ENCODE data around the gene SNX33. TPM values are rescaled to one million over a fixed set of nuclear protein-coding genes. Genes with fewer than 3 reads are reported as not detected.

SNX33 gene
- total RNA-seq, 1 donor from 2014 or later: 36.3 TPM

GRCh38 chr15:75641179-75641503 lies 6.6 kb upstream of the SNX33 start:
- Mint-ChIP-seq H3K27ac (ENCODE audit: unreplicated experiment) (peak overlapping the region; percentile 88), H3K4me3 (ENCODE audit: unreplicated experiment) (peak overlapping the region; percentile 88), H3K9me3 (ENCODE audit: unreplicated experiment) (no peaks in the 10 kb centered on the region), H3K36me3 (ENCODE audit: unreplicated experiment) (no peaks in the 10 kb centered on the region), H3K4me1 (ENCODE audit: unreplicated experiment) (peaks cover 36% of the 10 kb centered on the region), H3K27me3 (ENCODE audit: unreplicated experiment) (no peaks in the 10 kb centered on the region)
- TF ChIP-seq, protein P1, sequence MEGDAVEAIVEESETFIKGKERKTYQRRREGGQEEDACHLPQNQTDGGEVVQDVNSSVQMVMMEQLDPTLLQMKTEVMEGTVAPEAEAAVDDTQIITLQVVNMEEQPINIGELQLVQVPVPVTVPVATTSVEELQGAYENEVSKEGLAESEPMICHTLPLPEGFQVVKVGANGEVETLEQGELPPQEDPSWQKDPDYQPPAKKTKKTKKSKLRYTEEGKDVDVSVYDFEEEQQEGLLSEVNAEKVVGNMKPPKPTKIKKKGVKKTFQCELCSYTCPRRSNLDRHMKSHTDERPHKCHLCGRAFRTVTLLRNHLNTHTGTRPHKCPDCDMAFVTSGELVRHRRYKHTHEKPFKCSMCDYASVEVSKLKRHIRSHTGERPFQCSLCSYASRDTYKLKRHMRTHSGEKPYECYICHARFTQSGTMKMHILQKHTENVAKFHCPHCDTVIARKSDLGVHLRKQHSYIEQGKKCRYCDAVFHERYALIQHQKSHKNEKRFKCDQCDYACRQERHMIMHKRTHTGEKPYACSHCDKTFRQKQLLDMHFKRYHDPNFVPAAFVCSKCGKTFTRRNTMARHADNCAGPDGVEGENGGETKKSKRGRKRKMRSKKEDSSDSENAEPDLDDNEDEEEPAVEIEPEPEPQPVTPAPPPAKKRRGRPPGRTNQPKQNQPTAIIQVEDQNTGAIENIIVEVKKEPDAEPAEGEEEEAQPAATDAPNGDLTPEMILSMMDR (IDR thresholded peaks at IDR 0.05): no peak
- no peak for DNase-seq (ENCODE audit: extremely low spot score, unreplicated experiment)

DNA sequence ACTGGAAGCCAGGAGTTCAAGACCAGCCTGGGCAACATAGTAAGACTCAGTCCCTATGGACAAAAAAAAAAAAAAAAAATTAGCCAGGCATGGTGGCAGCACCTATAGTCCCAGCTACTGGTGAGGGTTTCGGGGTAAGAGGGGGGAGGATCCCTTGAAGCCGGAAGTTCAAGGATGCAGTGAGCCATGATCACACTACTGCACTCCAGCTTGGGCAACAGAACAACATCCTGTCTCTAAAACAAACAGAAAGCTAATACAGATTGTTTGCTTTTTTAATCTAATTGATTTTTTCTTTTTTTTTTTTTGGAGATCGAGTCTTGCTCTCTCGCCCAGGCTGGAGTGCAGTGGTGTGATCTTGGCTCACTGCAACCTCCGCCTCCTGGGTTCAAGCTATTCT lies 6.1 kb upstream of the SNX33 start:
- Mint-ChIP-seq H3K4me1 (ENCODE audit: unreplicated experiment) (peaks cover 41% of the 10 kb centered on the region), H3K36me3 (ENCODE audit: unreplicated experiment) (no peaks in the 10 kb centered on the region), H3K9me3 (ENCODE audit: unreplicated experiment) (no peaks in the 10 kb centered on the region), H3K27me3 (ENCODE audit: unreplicated experiment) (no peaks in the 10 kb centered on the region), H3K27ac (ENCODE audit: unreplicated experiment) (no peak overlapping the region), H3K4me3 (ENCODE audit: unreplicated experiment) (no peak overlapping the region)
- TF ChIP-seq, protein P1 (IDR thresholded peaks at IDR 0.05): no peak
- DNase-seq (ENCODE audit: extremely low spot score, unreplicated experiment): no peak

GRCh38 chr15:75644376-75644775 lies 3.3 kb upstream of the SNX33 start:
- Mint-ChIP-seq H3K27ac (ENCODE audit: unreplicated experiment) (peak overlapping the region; percentile 71), H3K4me3 (ENCODE audit: unreplicated experiment) (no peak overlapping the region), H3K9me3 (ENCODE audit: unreplicated experiment) (no peaks in the 10 kb centered on the region), H3K4me1 (ENCODE audit: unreplicated experiment) (peaks cover 35% of the 10 kb centered on the region), H3K27me3 (ENCODE audit: unreplicated experiment) (no peaks in the 10 kb centered on the region), H3K36me3 (ENCODE audit: unreplicated experiment) (peaks cover 6% of the 10 kb centered on the region)
- TF ChIP-seq, protein P1 (IDR thresholded peaks at IDR 0.05): no peak
- no peak for DNase-seq (ENCODE audit: extremely low spot score, unreplicated experiment)

DNA sequence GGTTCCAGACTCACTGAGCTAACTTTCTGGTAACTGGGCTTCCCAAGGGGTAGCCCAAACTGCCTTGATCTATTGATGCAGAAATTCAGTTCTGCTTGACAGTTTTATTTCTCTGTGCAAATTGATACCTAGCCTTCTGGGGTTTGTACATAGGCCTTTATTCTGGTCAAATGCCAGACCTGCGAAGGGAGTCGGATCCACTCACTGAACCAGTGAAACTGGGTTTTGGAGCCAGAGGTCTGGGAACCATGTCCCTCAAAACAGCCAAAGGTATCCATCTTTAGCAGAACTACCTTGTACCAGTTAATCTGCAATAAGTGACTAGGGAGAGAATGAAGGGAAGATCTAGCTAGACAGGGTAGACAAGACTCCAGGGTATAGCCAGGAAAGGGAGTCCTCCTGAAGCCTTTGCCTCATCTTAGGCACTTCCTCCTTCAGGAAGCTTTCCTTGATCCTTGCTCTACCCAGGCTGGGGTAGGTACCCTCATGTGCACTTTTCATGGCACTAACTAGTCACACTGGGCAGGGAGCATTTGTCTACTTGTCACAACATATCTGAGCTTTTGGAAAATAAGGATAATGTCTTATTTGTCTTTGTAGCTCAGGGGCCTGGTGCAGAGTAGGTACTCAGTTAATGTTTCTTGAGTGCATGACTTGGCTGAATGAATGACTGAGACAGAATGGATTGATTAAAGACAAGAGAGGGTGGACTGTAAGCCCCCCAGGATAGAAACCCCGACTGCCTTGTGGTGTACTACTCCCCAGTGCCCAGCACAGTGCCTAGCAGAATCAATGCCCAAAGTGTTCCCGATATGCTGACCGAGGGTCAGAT lies 1.4 kb upstream of the SNX33 start:
- Mint-ChIP-seq H3K4me3 (ENCODE audit: unreplicated experiment) (peak overlapping the region; percentile 89), H3K27me3 (ENCODE audit: unreplicated experiment) (no peaks in the 10 kb centered on the region), H3K9me3 (ENCODE audit: unreplicated experiment) (no peaks in the 10 kb centered on the region), H3K27ac (ENCODE audit: unreplicated experiment) (peak overlapping the region; percentile 94), H3K4me1 (ENCODE audit: unreplicated experiment) (peaks cover 49% of the 10 kb centered on the region), H3K36me3 (ENCODE audit: unreplicated experiment) (peaks cover 15% of the 10 kb centered on the region)
- DNase-seq (ENCODE audit: extremely low spot score, unreplicated experiment): no peak
- TF ChIP-seq, protein P1 (IDR thresholded peaks at IDR 0.05): no peak

- peak overlapping the region; percentile 94 for H3K27ac Mint-ChIP-seq (ENCODE audit: unreplicated experiment)
- H3K27me3 Mint-ChIP-seq (ENCODE audit: unreplicated experiment): no peaks in the 10 kb centered on the region
- H3K9me3 Mint-ChIP-seq (ENCODE audit: unreplicated experiment): no peaks in the 10 kb centered on the region
- DNase-seq (ENCODE audit: extremely low spot score, unreplicated experiment): no peak
- H3K36me3 Mint-ChIP-seq (ENCODE audit: unreplicated experiment): peaks cover 15% of the 10 kb centered on the region
- H3K4me3 Mint-ChIP-seq (ENCODE audit: unreplicated experiment): peak overlapping the region; percentile 89
- H3K4me1 Mint-ChIP-seq (ENCODE audit: unreplicated experiment): peaks cover 55% of the 10 kb centered on the region
- TF ChIP-seq, protein P1 (IDR thresholded peaks at IDR 0.05): no peak
Observed at GRCh38 chr15:75646944-75647364, 758 bp upstream of the SNX33 start.

Measured in osteocyte (in vitro differentiated cells).